ENCODE results near the gene AASS. TPM values are rescaled to one million over a fixed set of nuclear protein-coding genes. Genes with fewer than 3 reads are reported as not detected.

Gene AASS
- total and polyA plus RNA-seq, 2 of the 8 experiments (the other 6 are each of a cell fraction or from before 2014, with no cell fraction given), result 203 to 394 TPM

DNA sequence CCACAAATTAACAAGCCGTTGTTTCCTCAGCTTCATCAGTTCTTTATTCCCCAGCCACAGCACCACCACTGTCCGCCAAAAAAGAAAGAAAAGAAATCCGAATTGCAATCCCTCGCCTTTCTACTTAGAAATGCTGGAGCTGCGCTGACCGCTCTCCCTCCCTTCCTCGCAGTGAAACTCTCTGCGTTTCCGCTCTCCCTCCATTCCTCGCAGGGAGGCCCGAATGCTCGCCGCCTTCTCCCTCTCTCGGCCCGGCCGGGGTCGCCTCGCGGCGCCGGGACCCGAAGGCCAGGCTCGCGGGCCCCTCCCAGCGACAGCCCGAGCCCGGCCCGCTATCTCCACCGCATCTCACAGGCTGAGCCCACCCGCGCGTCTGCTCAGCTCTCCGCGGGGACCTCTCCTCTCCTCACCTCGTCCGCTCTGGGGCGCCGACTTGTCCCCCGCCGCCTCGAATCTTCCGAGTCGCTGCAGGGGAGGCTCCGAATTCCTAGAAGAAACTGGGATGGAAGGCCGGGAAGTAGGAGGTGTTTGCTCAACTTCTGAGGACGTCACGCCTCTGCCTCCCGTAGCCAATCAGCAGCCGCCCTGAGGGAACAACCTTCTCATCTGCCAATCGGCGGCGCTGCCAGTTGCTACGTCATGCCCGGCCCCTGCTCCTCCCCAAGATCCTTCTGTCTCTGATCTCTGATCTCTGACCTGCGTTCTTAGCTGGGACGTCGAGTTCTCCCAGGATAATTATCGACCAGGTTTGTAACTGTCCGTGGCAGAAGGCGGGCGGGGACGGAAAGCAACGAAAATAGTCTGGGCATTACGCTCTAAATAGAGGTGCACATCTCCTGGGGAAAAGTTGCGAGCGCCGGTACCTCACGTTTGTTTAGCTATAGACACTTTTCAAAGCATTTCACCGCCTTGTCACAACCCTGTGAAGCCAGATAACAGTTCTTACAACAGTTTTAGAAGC, at the start of gene AASS (continued):
- TF ChIP-seq POLR2AphosphoS5 (IDR thresholded peaks at IDR 0.05; ENCODE audit: low read depth, low read length) (peak; percentile 75), SRF (IDR thresholded peaks at IDR 0.05; ENCODE audit: low read depth, low read length) (no peak), POLR2A (IDR thresholded peaks at IDR 0.05; ENCODE audit: control extremely low read depth in 1 of 2, low read depth in 2 of 2, low read length in 2 of 2) (peak; percentile 80 to 89), NANOG (IDR thresholded peaks at IDR 0.05; ENCODE audit: insufficient read depth, low read depth, low read length, poor library complexity, severe bottlenecking) (no peak), GTF2F1 (IDR thresholded peaks at IDR 0.05; ENCODE audit: borderline replicate concordance, low read depth, low read length) (peak; percentile 43; the same call in 1 of the 2 replicates), YY1 (IDR thresholded peaks at IDR 0.05; ENCODE audit: low read depth, low read length) (no peak), SIX5 (IDR thresholded peaks at IDR 0.05; ENCODE audit: low read depth, low read length) (no peak), ZNF274 (IDR thresholded peaks at IDR 0.05; ENCODE audit: borderline replicate concordance, extremely low read depth, low read length) (no peak), HDAC2 (IDR thresholded peaks at IDR 0.05; ENCODE audit: borderline replicate concordance in 1 of 2, low read depth in 2 of 2, low read length in 2 of 2) (peak in 1 of 2 experiments; percentile 36; a peak in 1 of 4 replicates), ASH2L (IDR thresholded peaks at IDR 0.05; ENCODE audit: low read length) (peak; percentile 88), BCL11A (IDR thresholded peaks at IDR 0.05; ENCODE audit: low read depth in 2 of 2, low read length in 2 of 2) (no peak), RAD21 (IDR thresholded peaks at IDR 0.05 in 1 of 2, conservative IDR thresholded peaks at IDR 0.05 in 1 of 2; ENCODE audit: low read depth in 2 of 2, low read length in 2 of 2) (no peak), JUND (IDR thresholded peaks at IDR 0.05; ENCODE audit: low read length) (no peak), SIRT6 (IDR thresholded peaks at IDR 0.05; ENCODE audit: low read length) (no peak), CHD2 (IDR thresholded peaks at IDR 0.05; ENCODE audit: low read length) (peak; percentile 58; the same call in 1 of the 2 replicates), HDAC6 (IDR thresholded peaks at IDR 0.05; ENCODE audit: low read depth, low read length) (no peak), POU5F1 (IDR thresholded peaks at IDR 0.05; ENCODE audit: low read depth, low read length) (no peak), KDM5A (IDR thresholded peaks at IDR 0.05; ENCODE audit: low read length) (no peak), EGR1 (IDR thresholded peaks at IDR 0.05; ENCODE audit: borderline replicate concordance, low read depth, low read length) (no peak), BRCA1 (IDR thresholded peaks at IDR 0.05; ENCODE audit: low read depth, low read length) (no peak)
- TF ChIP-seq, protein P1, sequence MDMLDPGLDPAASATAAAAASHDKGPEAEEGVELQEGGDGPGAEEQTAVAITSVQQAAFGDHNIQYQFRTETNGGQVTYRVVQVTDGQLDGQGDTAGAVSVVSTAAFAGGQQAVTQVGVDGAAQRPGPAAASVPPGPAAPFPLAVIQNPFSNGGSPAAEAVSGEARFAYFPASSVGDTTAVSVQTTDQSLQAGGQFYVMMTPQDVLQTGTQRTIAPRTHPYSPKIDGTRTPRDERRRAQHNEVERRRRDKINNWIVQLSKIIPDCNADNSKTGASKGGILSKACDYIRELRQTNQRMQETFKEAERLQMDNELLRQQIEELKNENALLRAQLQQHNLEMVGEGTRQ (IDR thresholded peaks at IDR 0.05; ENCODE audit: low read length), result no peak
- TF ChIP-seq, protein P2, sequence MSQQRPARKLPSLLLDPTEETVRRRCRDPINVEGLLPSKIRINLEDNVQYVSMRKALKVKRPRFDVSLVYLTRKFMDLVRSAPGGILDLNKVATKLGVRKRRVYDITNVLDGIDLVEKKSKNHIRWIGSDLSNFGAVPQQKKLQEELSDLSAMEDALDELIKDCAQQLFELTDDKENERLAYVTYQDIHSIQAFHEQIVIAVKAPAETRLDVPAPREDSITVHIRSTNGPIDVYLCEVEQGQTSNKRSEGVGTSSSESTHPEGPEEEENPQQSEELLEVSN (IDR thresholded peaks at IDR 0.05), result 0 out of 2 replicates have a peak, but pooled peaks have one; percentile 16

Measured in H1 (cell line).